KOPT-K1 (cell line): ENCODE measurements around the gene SMURF2.

Experiments used
- H3K27ac ChIP-seq: fragments of 200-600 bp; sonication (generic); 2 replicates; pipeline ENCODE4 v1.5.1; 2016; ENCODE audit warnings: antibody characterized with exemption, mild to moderate bottlenecking, low read depth, low read length; ENCODE audit not compliant: poor library complexity, severe bottlenecking
- H3K36me3 ChIP-seq: fragments of 200-600 bp; sonication (generic); 2 replicates; pipeline ENCODE4 v1.5.1; 2017; ENCODE audit warnings: antibody characterized with exemption, mild to moderate bottlenecking, low read length, moderate library complexity; ENCODE audit not compliant: insufficient read depth
- H3K9me3 ChIP-seq: fragments of 200-600 bp; sonication (generic); 2 replicates; pipeline ENCODE4 v1.5.1; 2017; ENCODE audit warnings: antibody characterized with exemption, low read length, mild to moderate bottlenecking; ENCODE audit not compliant: insufficient read depth, poor library complexity, severe bottlenecking

SMURF2 gene

GRCh38 chr17:64503821-64504768 is 158.0 kb downstream of the SMURF2 start:
- peak overlapping the region; percentile 100 for H3K27ac ChIP-seq
- H3K36me3 ChIP-seq, result peaks cover 74% of the 10 kb centered on the region

GRCh38 chr17:64503341-64503740 is 158.8 kb downstream of the SMURF2 start:
- Histone ChIP-seq H3K27ac (no peak overlapping the region), H3K9me3 (no peaks in the 10 kb centered on the region), H3K36me3 (peaks cover 76% of the 10 kb centered on the region)

More at GRCh38 chr17:64503821-64504768, 158.0 kb downstream of the SMURF2 start:
- H3K9me3 ChIP-seq, result no peaks in the 10 kb centered on the region

GRCh38 chr17:64502809-64503208 is 159.3 kb downstream of the SMURF2 start:
- Histone ChIP-seq H3K27ac (no peak overlapping the region), H3K9me3 (no peaks in the 10 kb centered on the region), H3K36me3 (peaks cover 78% of the 10 kb centered on the region)

GRCh38 chr17:64502021-64502420 is 160.1 kb downstream of the SMURF2 start:
- Histone ChIP-seq H3K36me3 (peaks cover 82% of the 10 kb centered on the region), H3K9me3 (no peaks in the 10 kb centered on the region), H3K27ac (no peak overlapping the region)

- peaks cover 82% of the 10 kb centered on the region for H3K36me3 ChIP-seq
- no peaks in the 10 kb centered on the region for H3K9me3 ChIP-seq
- no peak overlapping the region for H3K27ac ChIP-seq
Measured at GRCh38 chr17:64500862-64501765, 161.0 kb downstream of the SMURF2 start.

GRCh38 chr17:64500487-64500859 is 161.6 kb downstream of the SMURF2 start:
- no peak overlapping the region for H3K27ac ChIP-seq
- peaks cover 80% of the 10 kb centered on the region for H3K36me3 ChIP-seq
- H3K9me3 ChIP-seq, result no peaks in the 10 kb centered on the region

GRCh38 chr17:64499805-64500486 is 162.2 kb downstream of the SMURF2 start:
- Histone ChIP-seq H3K9me3 (no peaks in the 10 kb centered on the region), H3K27ac (no peak overlapping the region), H3K36me3 (peaks cover 76% of the 10 kb centered on the region)

- Histone ChIP-seq H3K36me3 (peaks cover 73% of the 10 kb centered on the region), H3K9me3 (no peaks in the 10 kb centered on the region), H3K27ac (peak overlapping the region; percentile 90)
Measured at GRCh38 chr17:64498308-64499203, 163.6 kb downstream of the SMURF2 start.

- Histone ChIP-seq H3K36me3 (peaks cover 73% of the 10 kb centered on the region), H3K9me3 (no peaks in the 10 kb centered on the region), H3K27ac (peak overlapping the region; percentile 90)
Measured at GRCh38 chr17:64497565-64498035, 164.5 kb downstream of the SMURF2 start.

GRCh38 chr17:64496786-64497564 is 165.1 kb downstream of the SMURF2 start, which contains the start of gene POLG2:
POLG2 (minus strand) TSS chr17:64497054; CDS start chr17:64496968, 86 bp downstream.
- Histone ChIP-seq H3K36me3 (peaks cover 73% of the 10 kb centered on the region), H3K27ac (peak within 1 kb of the TSS; percentile 90), H3K9me3 (no peaks in the 10 kb centered on the region)

GRCh38 chr17:64496348-64496785 is 165.7 kb downstream of the SMURF2 start:
- Histone ChIP-seq H3K9me3 (no peaks in the 10 kb centered on the region), H3K27ac (peak overlapping the region; percentile 90), H3K36me3 (peaks cover 73% of the 10 kb centered on the region)
